ENCODE results near the gene SDC4.
A peak's percentile ranks its signal among the peaks of the same experiment; 100 is the strongest.

SDC4 gene

GRCh38 chr20:45374101-45374467, 25.9 kb upstream of the SDC4 start:
- no peak overlapping the region for H2AFZ ChIP-seq (ENCODE audit: low read length, unreplicated experiment)
- no peaks in the 10 kb centered on the region for H3K79me2 ChIP-seq (ENCODE audit: control insufficient read depth, insufficient read depth, low read length, unreplicated experiment)
- H3K4me1 ChIP-seq (ENCODE audit: control insufficient read depth, insufficient read depth, low read length, unreplicated experiment), result peaks cover 5% of the 10 kb centered on the region
- no peak overlapping the region for H3K27ac ChIP-seq (ENCODE audit: low read depth, low read length)
- no peaks in the 10 kb centered on the region for H3K27me3 ChIP-seq (ENCODE audit: insufficient read depth, low read length)
- H3K4me3 ChIP-seq (ENCODE audit: low read depth, low read length), result peak overlapping the region; percentile 79; the same call in 1 of the 2 replicates
- H3K36me3 ChIP-seq (ENCODE audit: insufficient read depth, low read length), result no peaks in the 10 kb centered on the region

- Histone ChIP-seq H3K27me3 (ENCODE audit: insufficient read depth, low read length) (no peaks in the 10 kb centered on the region), H2AFZ (ENCODE audit: low read length, unreplicated experiment) (peak overlapping the region; percentile 83), H3K4me3 (ENCODE audit: low read depth, low read length) (peak overlapping the region; percentile 79), H3K36me3 (ENCODE audit: insufficient read depth, low read length) (no peaks in the 10 kb centered on the region), H3K27ac (ENCODE audit: low read depth, low read length) (no peak overlapping the region), H3K4me1 (ENCODE audit: control insufficient read depth, insufficient read depth, low read length, unreplicated experiment) (peaks cover 5% of the 10 kb centered on the region), H3K79me2 (ENCODE audit: control insufficient read depth, insufficient read depth, low read length, unreplicated experiment) (no peaks in the 10 kb centered on the region)
These were observed 25.3 kb upstream of the SDC4 start for GRCh38 chr20:45373353-45374100.

GRCh38 chr20:45372646-45373352, 24.6 kb upstream of the SDC4 start:
- Histone ChIP-seq H2AFZ (ENCODE audit: low read length, unreplicated experiment) (no peak overlapping the region), H3K36me3 (ENCODE audit: insufficient read depth, low read length) (no peaks in the 10 kb centered on the region), H3K79me2 (ENCODE audit: control insufficient read depth, insufficient read depth, low read length, unreplicated experiment) (no peaks in the 10 kb centered on the region), H3K27ac (ENCODE audit: low read depth, low read length) (no peak overlapping the region), H3K4me1 (ENCODE audit: control insufficient read depth, insufficient read depth, low read length, unreplicated experiment) (peaks cover 5% of the 10 kb centered on the region), H3K27me3 (ENCODE audit: insufficient read depth, low read length) (no peaks in the 10 kb centered on the region), H3K4me3 (ENCODE audit: low read depth, low read length) (peak overlapping the region; percentile 79)

- no peaks in the 10 kb centered on the region for H3K27me3 ChIP-seq (ENCODE audit: insufficient read depth, low read length)
- H3K36me3 ChIP-seq (ENCODE audit: insufficient read depth, low read length), result 0 out of 2 replicates have a peak, but pooled peaks cover 4% of the 10 kb centered on the region
- no peak overlapping the region for H2AFZ ChIP-seq (ENCODE audit: low read length, unreplicated experiment)
- H3K79me2 ChIP-seq (ENCODE audit: control insufficient read depth, insufficient read depth, low read length, unreplicated experiment), result no peaks in the 10 kb centered on the region
- H3K4me1 ChIP-seq (ENCODE audit: control insufficient read depth, insufficient read depth, low read length, unreplicated experiment), result peaks cover 5% of the 10 kb centered on the region
- H3K27ac ChIP-seq (ENCODE audit: low read depth, low read length), result no peak overlapping the region
- no peak overlapping the region for H3K4me3 ChIP-seq (ENCODE audit: low read depth, low read length)
These were observed 24.0 kb upstream of the SDC4 start for GRCh38 chr20:45372241-45372640.

GRCh38 chr20:45370571-45371160, 22.4 kb upstream of the SDC4 start:
- Histone ChIP-seq H2AFZ (ENCODE audit: low read length, unreplicated experiment) (no peak overlapping the region), H3K4me1 (ENCODE audit: control insufficient read depth, insufficient read depth, low read length, unreplicated experiment) (peaks cover 5% of the 10 kb centered on the region), H3K27ac (ENCODE audit: low read depth, low read length) (no peak overlapping the region), H3K36me3 (ENCODE audit: insufficient read depth, low read length) (peaks cover 4% of the 10 kb centered on the region; the same call in 1 of the 2 replicates), H3K79me2 (ENCODE audit: control insufficient read depth, insufficient read depth, low read length, unreplicated experiment) (no peaks in the 10 kb centered on the region), H3K4me3 (ENCODE audit: low read depth, low read length) (no peak overlapping the region), H3K27me3 (ENCODE audit: insufficient read depth, low read length) (no peaks in the 10 kb centered on the region)

- no peak overlapping the region for H3K27ac ChIP-seq (ENCODE audit: low read depth, low read length)
- peaks cover 8% of the 10 kb centered on the region for H3K79me2 ChIP-seq (ENCODE audit: control insufficient read depth, insufficient read depth, low read length, unreplicated experiment)
- H3K4me1 ChIP-seq (ENCODE audit: control insufficient read depth, insufficient read depth, low read length, unreplicated experiment), result peaks cover 9% of the 10 kb centered on the region
- H3K4me3 ChIP-seq (ENCODE audit: low read depth, low read length), result no peak overlapping the region
- no peak overlapping the region for H2AFZ ChIP-seq (ENCODE audit: low read length, unreplicated experiment)
- peaks cover 4% of the 10 kb centered on the region; the same call in 1 of the 2 replicates for H3K36me3 ChIP-seq (ENCODE audit: insufficient read depth, low read length)
- H3K27me3 ChIP-seq (ENCODE audit: insufficient read depth, low read length), result no peaks in the 10 kb centered on the region
These were observed 20.2 kb upstream of the SDC4 start for GRCh38 chr20:45368221-45368980.

- Histone ChIP-seq H3K4me1 (ENCODE audit: control insufficient read depth, insufficient read depth, low read length, unreplicated experiment) (peaks cover 8% of the 10 kb centered on the region), H3K79me2 (ENCODE audit: control insufficient read depth, insufficient read depth, low read length, unreplicated experiment) (peaks cover 8% of the 10 kb centered on the region), H2AFZ (ENCODE audit: low read length, unreplicated experiment) (no peak overlapping the region), H3K36me3 (ENCODE audit: insufficient read depth, low read length) (peaks cover 4% of the 10 kb centered on the region; the same call in 1 of the 2 replicates), H3K27ac (ENCODE audit: low read depth, low read length) (no peak overlapping the region), H3K4me3 (ENCODE audit: low read depth, low read length) (no peak overlapping the region), H3K27me3 (ENCODE audit: insufficient read depth, low read length) (no peaks in the 10 kb centered on the region)
These were observed 18.9 kb upstream of the SDC4 start for GRCh38 chr20:45367126-45367525.

GRCh38 chr20:45366631-45367030, 18.4 kb upstream of the SDC4 start:
- H3K27ac ChIP-seq (ENCODE audit: low read depth, low read length), result no peak overlapping the region
- peaks cover 8% of the 10 kb centered on the region for H3K79me2 ChIP-seq (ENCODE audit: control insufficient read depth, insufficient read depth, low read length, unreplicated experiment)
- H3K4me1 ChIP-seq (ENCODE audit: control insufficient read depth, insufficient read depth, low read length, unreplicated experiment), result peaks cover 8% of the 10 kb centered on the region
- H2AFZ ChIP-seq (ENCODE audit: low read length, unreplicated experiment), result no peak overlapping the region
- no peak overlapping the region for H3K4me3 ChIP-seq (ENCODE audit: low read depth, low read length)
- peaks cover 4% of the 10 kb centered on the region; the same call in 1 of the 2 replicates for H3K36me3 ChIP-seq (ENCODE audit: insufficient read depth, low read length)
- no peaks in the 10 kb centered on the region for H3K27me3 ChIP-seq (ENCODE audit: insufficient read depth, low read length)

- peaks cover 4% of the 10 kb centered on the region; the same call in 1 of the 2 replicates for H3K36me3 ChIP-seq (ENCODE audit: insufficient read depth, low read length)
- H3K79me2 ChIP-seq (ENCODE audit: control insufficient read depth, insufficient read depth, low read length, unreplicated experiment), result peaks cover 8% of the 10 kb centered on the region
- H3K27me3 ChIP-seq (ENCODE audit: insufficient read depth, low read length), result no peaks in the 10 kb centered on the region
- H3K4me1 ChIP-seq (ENCODE audit: control insufficient read depth, insufficient read depth, low read length, unreplicated experiment), result peaks cover 10% of the 10 kb centered on the region
- no peak overlapping the region for H3K27ac ChIP-seq (ENCODE audit: low read depth, low read length)
- no peak overlapping the region for H3K4me3 ChIP-seq (ENCODE audit: low read depth, low read length)
- H2AFZ ChIP-seq (ENCODE audit: low read length, unreplicated experiment), result no peak overlapping the region
These were observed 18.0 kb upstream of the SDC4 start for GRCh38 chr20:45366192-45366591.

GRCh38 chr20:45365444-45365970, 17.3 kb upstream of the SDC4 start:
- Histone ChIP-seq H3K79me2 (ENCODE audit: control insufficient read depth, insufficient read depth, low read length, unreplicated experiment) (peaks cover 8% of the 10 kb centered on the region), H3K4me3 (ENCODE audit: low read depth, low read length) (no peak overlapping the region), H3K27ac (ENCODE audit: low read depth, low read length) (no peak overlapping the region), H2AFZ (ENCODE audit: low read length, unreplicated experiment) (no peak overlapping the region), H3K27me3 (ENCODE audit: insufficient read depth, low read length) (no peaks in the 10 kb centered on the region), H3K36me3 (ENCODE audit: insufficient read depth, low read length) (peaks cover 4% of the 10 kb centered on the region; the same call in 1 of the 2 replicates), H3K4me1 (ENCODE audit: control insufficient read depth, insufficient read depth, low read length, unreplicated experiment) (peaks cover 16% of the 10 kb centered on the region)
